Liver (tissue), 3 donors: ENCODE measurements around the gene PLA2G4F.

ENCODE experiments used
- ATF3 ChIP-seq: IDR thresholded peaks from 2 replicates; pipeline ENCODE4 v1.6.1; 2016; ENCODE audit warnings: antibody characterized with exemption
- CTCF ChIP-seq: fragments of 150-350 bp; IDR thresholded peaks from 2 replicates; pipeline ENCODE4 v1.5.1; 2017; ENCODE audit warnings: improper control_type of control experiment, low read depth, low read length; ENCODE audit not compliant: missing input control
- EGR1 ChIP-seq, 2 donors: IDR thresholded peaks; 2 replicates each; pipeline ENCODE4 v1.6.1; 2016 to 2018; ENCODE audit warnings: antibody characterized with exemption in 2 of 2, low read depth in 2 of 2
- FOXA1 ChIP-seq: IDR thresholded peaks from 2 replicates; pipeline ENCODE4 v1.6.1; 2016; ENCODE audit warnings: antibody characterized with exemption
- GABPA ChIP-seq, 2 donors: IDR thresholded peaks in 1 of 2; conservative IDR thresholded peaks in 1 of 2; 2 replicates each; pipeline ENCODE4 v1.6.1; 2016; ENCODE audit warnings: antibody characterized with exemption in 2 of 2, mild to moderate bottlenecking in 1 of 2, moderate library complexity in 1 of 2
- HNF4A ChIP-seq, 2 donors: conservative IDR thresholded peaks; 2 replicates each; pipeline ENCODE4 v1.6.1; 2016; ENCODE audit warnings: antibody characterized with exemption in 2 of 2, mild to moderate bottlenecking in 2 of 2
- JUND ChIP-seq, 2 donors: IDR thresholded peaks; 2 replicates each; pipeline ENCODE4 v1.6.1; 2016; ENCODE audit warnings: antibody characterized with exemption in 2 of 2
- RAD21 ChIP-seq, 2 donors: IDR thresholded peaks; 2 replicates each; pipeline ENCODE4 v1.6.1; 2016; ENCODE audit warnings: antibody characterized with exemption in 2 of 2, mild to moderate bottlenecking in 2 of 2
- REST ChIP-seq: IDR thresholded peaks from 2 replicates; pipeline ENCODE4 v1.6.1; 2016; ENCODE audit warnings: antibody characterized with exemption, mild to moderate bottlenecking
- SP1 ChIP-seq: IDR thresholded peaks from 2 replicates; pipeline ENCODE4 v1.6.1; 2018; ENCODE audit warnings: antibody characterized with exemption, mild to moderate bottlenecking
- TAF1 ChIP-seq: conservative IDR thresholded peaks from 2 replicates; pipeline ENCODE4 v1.6.1; 2016; ENCODE audit warnings: antibody characterized with exemption, mild to moderate bottlenecking
- YY1 ChIP-seq: IDR thresholded peaks from 2 replicates; pipeline ENCODE4 v1.6.1; 2016; ENCODE audit warnings: antibody characterized with exemption, mild to moderate bottlenecking
- ZBTB33 ChIP-seq: IDR thresholded peaks from 2 replicates; pipeline ENCODE4 v1.6.1; 2016; ENCODE audit warnings: antibody characterized with exemption
- donor health status: healthy.
- donor health status: healthy.

- TF ChIP-seq TAF1 (no peak), CTCF (no peak), YY1 (no peak), REST (no peak), ATF3 (no peak), SP1 (no peak), ZBTB33 (no peak), JUND (IDR thresholded peaks at IDR 0.05) (no peak), FOXA1 (no peak), HNF4A (conservative IDR thresholded peaks at IDR 0.05) (no peak), EGR1 (IDR thresholded peaks at IDR 0.05; ENCODE audit: low read depth in 2 of 2) (no peak), RAD21 (IDR thresholded peaks at IDR 0.05) (no peak), GABPA (IDR thresholded peaks at IDR 0.05 in 1 of 2, conservative IDR thresholded peaks at IDR 0.05 in 1 of 2) (no peak)
These were observed 11.5 kb downstream of the PLA2G4F start for GRCh38 chr15:42144841-42145375.
